ENCODE data around the gene C2CD2L. TPM values are rescaled to one million over a fixed set of nuclear protein-coding genes. Genes with fewer than 3 reads are reported as not detected.

Gene C2CD2L
- polyA plus RNA-seq, 3 donors = 3.8 to 60.2 (median 6.4) TPM

- Histone ChIP-seq H3K4me1 (ENCODE audit: control insufficient read depth in 1 of 2, insufficient read depth in 2 of 2, low read length in 2 of 2) (peaks cover 42 to 46% of the 10 kb centered on the region in 2 donors), H3K27me3 (ENCODE audit: control insufficient read depth in 2 of 2, insufficient read depth in 2 of 2, low read length in 2 of 2) (no peaks in the 10 kb centered on the region), H3K9me3 (replicated peaks in 1 of 2; ENCODE audit: control insufficient read depth in 1 of 2, insufficient read depth in 1 of 2, low read length in 2 of 2) (no peaks in the 10 kb centered on the region), H3K79me2 (ENCODE audit: insufficient read depth, low read length) (peaks cover 29% of the 10 kb centered on the region), H3K27ac (ENCODE audit: low read depth in 1 of 2, low read length in 2 of 2) (peak overlapping the region; percentile 83 to 94), H3K4me2 (replicated peaks; ENCODE audit: extremely low read depth, low read length, poor library complexity, severe bottlenecking) (peak overlapping the region; percentile 80), H2AFZ (ENCODE audit: insufficient read depth, low read depth, low read length, poor library complexity, severe bottlenecking) (peak overlapping the region; percentile 81), H3K9ac (ENCODE audit: insufficient read depth, low read length, poor library complexity, severe bottlenecking) (peak overlapping the region; percentile 54), H4K20me1 (ENCODE audit: insufficient read depth, low read length) (peaks cover 7% of the 10 kb centered on the region), H3K4me3 (replicated peaks in 1 of 3; ENCODE audit: low read depth in 2 of 3, low read length in 3 of 3) (peak overlapping the region in 2 of 3 experiments; percentile 37 to 77), H3K36me3 (replicated peaks in 1 of 2; ENCODE audit: control insufficient read depth in 1 of 2, insufficient read depth in 2 of 2, low read length in 2 of 2) (peaks cover 37 to 56% of the 10 kb centered on the region in 2 donors)
- peaks cover 45 to 61% of the 10 kb centered on the region in 2 donors for H3K36me3 Mint-ChIP-seq
- H3K27ac Mint-ChIP-seq = peak overlapping the region; percentile 95 to 99 (median 98)
- TF ChIP-seq CTCF (IDR thresholded peaks at IDR 0.05) = no peak
- DNase-seq = no peak
- WGBS (ENCODE audit: insufficient coverage) = 100% methylated on average over 1 of the region's 5 CpGs
- intact Hi-C loops (cut with micrococcal nuclease) = no loop called here
- H3K9me3 Mint-ChIP-seq = no peaks in the 10 kb centered on the region
- H3K4me3 Mint-ChIP-seq = peak overlapping the region; percentile 46 to 93
- peaks cover 0 to 5% (median 0%) of the 10 kb centered on the region in 3 donors for H3K27me3 Mint-ChIP-seq (ENCODE audit: low read depth in 3 of 3)
- H3K4me1 Mint-ChIP-seq = peaks cover 46% of the 10 kb centered on the region
These were observed 9.5 kb downstream of the C2CD2L start for GRCh38 chr11:119116601-119117000.

- Mint-ChIP-seq H3K4me1 (peaks cover 48% of the 10 kb centered on the region), H3K9me3 (no peaks in the 10 kb centered on the region), H3K27me3 (ENCODE audit: low read depth in 3 of 3) (peaks cover 0 to 5% (median 0%) of the 10 kb centered on the region in 3 donors), H3K4me3 (no peak overlapping the region), H3K36me3 (peaks cover 39 to 55% of the 10 kb centered on the region in 2 donors), H3K27ac (peak overlapping the region in 6 of 7 donors; percentile 80 to 98 (median 96))
- H4K20me1 ChIP-seq (ENCODE audit: insufficient read depth, low read length) = peaks cover 7% of the 10 kb centered on the region
- no peak overlapping the region for H3K9ac ChIP-seq (ENCODE audit: insufficient read depth, low read length, poor library complexity, severe bottlenecking)
- H3K79me2 ChIP-seq (ENCODE audit: insufficient read depth, low read length) = peaks cover 30% of the 10 kb centered on the region
- 100% methylated on average over 3 of the region's 3 CpGs for WGBS (ENCODE audit: insufficient coverage)
- intact Hi-C loops (cut with micrococcal nuclease) = no loop called here
- DNase-seq = no peak
- no peak overlapping the region for H2AFZ ChIP-seq (ENCODE audit: insufficient read depth, low read depth, low read length, poor library complexity, severe bottlenecking)
- H3K4me2 ChIP-seq (replicated peaks; ENCODE audit: extremely low read depth, low read length, poor library complexity, severe bottlenecking) = no peak overlapping the region
- H3K9me3 ChIP-seq (replicated peaks in 1 of 2; ENCODE audit: control insufficient read depth in 1 of 2, insufficient read depth in 1 of 2, low read length in 2 of 2) = no peaks in the 10 kb centered on the region
- TF ChIP-seq CTCF (IDR thresholded peaks at IDR 0.05) = no peak
- H3K4me1 ChIP-seq (ENCODE audit: control insufficient read depth in 1 of 2, insufficient read depth in 2 of 2, low read length in 2 of 2) = peaks cover 45 to 52% of the 10 kb centered on the region in 2 donors
- peaks cover 31 to 51% of the 10 kb centered on the region in 2 donors for H3K36me3 ChIP-seq (replicated peaks in 1 of 2; ENCODE audit: control insufficient read depth in 1 of 2, insufficient read depth in 2 of 2, low read length in 2 of 2)
- H3K27ac ChIP-seq (ENCODE audit: low read depth in 1 of 2, low read length in 2 of 2) = peak overlapping the region; percentile 83 to 94
- no peaks in the 10 kb centered on the region for H3K27me3 ChIP-seq (ENCODE audit: control insufficient read depth in 2 of 2, insufficient read depth in 2 of 2, low read length in 2 of 2)
- H3K4me3 ChIP-seq (replicated peaks in 1 of 3; ENCODE audit: low read depth in 2 of 3, low read length in 3 of 3) = no peak overlapping the region
These were observed 10.0 kb downstream of the C2CD2L start for GRCh38 chr11:119117004-119117706.
